Fibroblast of lung (primary cell): Measurements from ENCODE around the gene MAP6. TPM values are rescaled to one million over a fixed set of nuclear protein-coding genes. Genes with fewer than 3 reads are reported as not detected.

Experiments
- DNase-seq, 2 donors: peaks; one replicate each; pipeline versions ENCODE4 v3.0.0 to v3.0.0-alpha.2; 2010; ENCODE audit warnings: low read depth in 2 of 2
- H2AFZ ChIP-seq: 2 replicates; pipeline ENCODE4 v1.5.1; 2012; ENCODE audit warnings: low read length, control low read depth, inconsistent platforms
- H3K27ac ChIP-seq: 2 replicates; pipeline ENCODE4 v1.5.1; 2011; ENCODE audit warnings: low read length, control low read depth; ENCODE audit not compliant: insufficient read depth
- H3K27me3 ChIP-seq: 2 replicates; pipeline ENCODE4 v1.5.1; 2011; ENCODE audit warnings: mild to moderate bottlenecking, low read length; ENCODE audit not compliant: control insufficient read depth, insufficient read depth
- H3K36me3 ChIP-seq: 2 replicates; pipeline ENCODE4 v1.5.1; 2011; ENCODE audit warnings: low read length; ENCODE audit not compliant: control insufficient read depth, insufficient read depth
- H3K4me1 ChIP-seq: 2 replicates; pipeline ENCODE4 v1.5.1; 2011; ENCODE audit warnings: low read length; ENCODE audit not compliant: control insufficient read depth, insufficient read depth; ENCODE audit errors: extremely low read depth
- H3K4me2 ChIP-seq: 2 replicates; pipeline ENCODE4 v1.5.1; 2011; ENCODE audit warnings: low read length, control low read depth; ENCODE audit not compliant: insufficient read depth; ENCODE audit errors: extremely low read depth
- H3K4me3 ChIP-seq, 4 experiments: fragments of 200-600 bp in 1 of 4; sonication (generic) in 1 of 4; replicated peaks in 1 of 4; 2 replicates each; pipeline ENCODE4 v1.5.1; 2011 to 2016; ENCODE audit warnings: low read length in 4 of 4, low read depth in 3 of 4, mild to moderate bottlenecking in 3 of 4, control low read depth in 2 of 4, inconsistent platforms in 1 of 4, mixed read lengths in 1 of 4; ENCODE audit not compliant: insufficient read depth in 1 of 4; ENCODE audit errors: control extremely low read depth in 1 of 4
- H3K79me2 ChIP-seq: 2 replicates; pipeline ENCODE4 v1.5.1; 2012; ENCODE audit warnings: mild to moderate bottlenecking, low read length, inconsistent platforms; ENCODE audit not compliant: control insufficient read depth, insufficient read depth
- H3K9ac ChIP-seq: 2 replicates; pipeline ENCODE4 v1.5.1; 2011; ENCODE audit warnings: mild to moderate bottlenecking, low read length, control low read depth; ENCODE audit not compliant: insufficient read depth
- H3K9me3 ChIP-seq: 2 replicates; pipeline ENCODE4 v1.5.1; 2012; ENCODE audit warnings: low read depth, low read length; ENCODE audit not compliant: control insufficient read depth, insufficient read depth
- H4K20me1 ChIP-seq: 2 replicates; pipeline ENCODE4 v1.5.1; 2011; ENCODE audit warnings: low read length; ENCODE audit not compliant: control insufficient read depth, insufficient read depth; ENCODE audit errors: extremely low read depth
- EZH2 ChIP-seq: IDR thresholded peaks from 2 replicates; pipeline ENCODE4 v1.5.1; 2012; ENCODE audit warnings: low read length, control low read depth, mild to moderate bottlenecking; ENCODE audit errors: missing control alignments
- polyA plus RNA-seq, 2 donors: library from polyadenylated mRNA; depleted of rRNA in 1 of 2; stranded (reverse) in 1 of 2; unstranded in 1 of 2; fragments of >200 nt; gene quantifications; 2 replicates each; pipeline ENCODE4 v1.2.1, GENCODE V29; 2011 to 2012; ENCODE audit warnings: missing spikeins in 1 of 2
- total RNA-seq: library from RNA; depleted of rRNA; stranded (reverse); fragments of >200 nt; gene quantifications from 2 replicates; pipeline ENCODE4 v1.2.1, GENCODE V29; 2014
- TF ChIP-seq, protein P1 (sequence below), 2 donors: IDR thresholded peaks in 1 of 2; conservative IDR thresholded peaks in 1 of 2; 1 replicate in 1 of 2; 2 replicates in 1 of 2; pipeline ENCODE4 v1.5.1; 2011 to 2012; ENCODE audit warnings: low read length in 2 of 2, control low read depth in 1 of 2, inconsistent platforms in 1 of 2, low read depth in 1 of 2, mild to moderate bottlenecking in 1 of 2

The MAP6 gene
- total and polyA plus RNA-seq, 2 donors (not counting 1 experiment from before 2014, with no cell fraction given): 0.17 to 1.0 TPM

DNA sequence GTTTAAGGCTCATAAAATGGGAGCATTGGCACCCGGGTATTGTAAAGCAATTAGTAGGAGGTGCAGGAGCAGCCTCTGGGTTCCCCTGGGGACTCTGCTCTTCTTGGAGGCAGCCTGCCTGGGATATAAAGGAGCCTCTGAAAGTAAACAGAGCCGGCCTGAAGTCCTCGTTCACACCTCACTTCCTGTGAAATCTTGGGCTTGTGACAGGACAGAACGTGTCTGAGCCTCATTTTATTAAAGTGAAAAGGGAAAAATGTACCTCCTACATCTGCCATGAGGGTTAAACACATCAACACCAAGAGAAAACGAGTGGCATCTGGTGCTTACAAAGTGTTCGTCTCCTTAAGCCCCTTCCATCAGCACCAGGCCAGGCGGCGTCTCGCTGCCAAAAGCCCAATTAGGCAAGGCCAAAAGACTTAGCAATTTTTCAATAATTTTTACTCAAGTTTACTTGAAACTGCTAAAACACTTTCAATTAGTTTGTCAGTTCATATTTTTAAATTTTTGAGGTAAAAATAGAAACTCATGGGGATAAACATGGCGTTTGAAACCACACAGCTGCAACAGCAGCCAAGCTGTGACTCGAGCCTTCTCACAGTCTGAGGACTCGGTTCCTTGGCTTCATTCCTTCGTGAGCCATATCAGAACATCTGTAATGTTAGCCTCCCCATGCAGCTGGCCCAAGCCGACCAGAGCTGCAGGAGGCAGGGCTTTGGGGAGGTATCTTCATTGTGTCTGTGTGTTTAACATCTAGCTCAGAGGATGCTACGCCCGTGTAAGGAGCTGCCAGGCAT is 33.6 kb downstream of the MAP6 start:
- Histone ChIP-seq H3K4me1 (peaks cover 4% of the 10 kb centered on the region), H4K20me1 (no peaks in the 10 kb centered on the region), H3K79me2 (no peaks in the 10 kb centered on the region), H3K27me3 (peaks cover 5% of the 10 kb centered on the region), H3K4me3 (peak overlapping the region in 1 of 4 experiments; percentile 17), H3K36me3 (no peaks in the 10 kb centered on the region), H3K9ac (no peak overlapping the region), H2AFZ (peak overlapping the region; percentile 90), H3K9me3 (no peaks in the 10 kb centered on the region), H3K27ac (no peak overlapping the region), H3K4me2 (no peak overlapping the region)
- DNase-seq: peak; percentile 54 to 72
- TF ChIP-seq, protein P1, sequence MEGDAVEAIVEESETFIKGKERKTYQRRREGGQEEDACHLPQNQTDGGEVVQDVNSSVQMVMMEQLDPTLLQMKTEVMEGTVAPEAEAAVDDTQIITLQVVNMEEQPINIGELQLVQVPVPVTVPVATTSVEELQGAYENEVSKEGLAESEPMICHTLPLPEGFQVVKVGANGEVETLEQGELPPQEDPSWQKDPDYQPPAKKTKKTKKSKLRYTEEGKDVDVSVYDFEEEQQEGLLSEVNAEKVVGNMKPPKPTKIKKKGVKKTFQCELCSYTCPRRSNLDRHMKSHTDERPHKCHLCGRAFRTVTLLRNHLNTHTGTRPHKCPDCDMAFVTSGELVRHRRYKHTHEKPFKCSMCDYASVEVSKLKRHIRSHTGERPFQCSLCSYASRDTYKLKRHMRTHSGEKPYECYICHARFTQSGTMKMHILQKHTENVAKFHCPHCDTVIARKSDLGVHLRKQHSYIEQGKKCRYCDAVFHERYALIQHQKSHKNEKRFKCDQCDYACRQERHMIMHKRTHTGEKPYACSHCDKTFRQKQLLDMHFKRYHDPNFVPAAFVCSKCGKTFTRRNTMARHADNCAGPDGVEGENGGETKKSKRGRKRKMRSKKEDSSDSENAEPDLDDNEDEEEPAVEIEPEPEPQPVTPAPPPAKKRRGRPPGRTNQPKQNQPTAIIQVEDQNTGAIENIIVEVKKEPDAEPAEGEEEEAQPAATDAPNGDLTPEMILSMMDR (conservative IDR thresholded peaks at IDR 0.05 in 1 of 2, IDR thresholded peaks at IDR 0.05 in 1 of 2; ENCODE audit: low read depth in 1 of 2, low read length in 2 of 2): no peak
- no peak for TF ChIP-seq EZH2

DNA sequence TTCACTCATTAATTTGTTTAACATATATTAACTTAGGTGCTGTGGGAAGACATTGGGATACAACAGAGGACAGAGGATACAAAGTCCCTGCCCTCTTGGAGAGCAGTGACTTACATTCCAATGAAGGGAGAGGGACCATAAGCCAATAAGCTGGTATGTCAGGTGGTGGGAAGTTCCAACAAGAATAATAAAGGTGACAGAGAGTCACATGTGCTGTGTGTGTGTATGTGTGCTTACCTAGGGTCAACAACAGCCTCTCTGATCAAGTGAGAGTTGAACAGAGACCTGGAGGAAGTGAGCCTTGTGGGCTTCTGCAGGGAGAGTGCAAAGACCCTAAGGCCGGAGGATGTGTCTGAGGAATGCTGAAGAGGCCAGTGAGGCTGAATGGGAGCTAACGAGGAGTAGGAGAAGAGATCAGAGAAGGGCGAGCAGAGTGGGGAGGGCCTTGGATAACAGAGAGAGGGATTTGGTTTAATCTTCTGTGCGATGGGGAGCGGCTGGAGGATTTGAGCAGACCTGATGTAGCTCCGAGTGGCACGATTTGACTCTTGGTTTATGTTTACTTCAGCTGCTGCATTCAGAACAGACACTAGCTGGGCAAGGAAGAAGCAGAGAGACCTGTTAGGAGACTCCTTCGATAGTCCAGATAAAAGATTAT is 35.3 kb downstream of the MAP6 start:
- no peak for DNase-seq
- Histone ChIP-seq H3K79me2 (no peaks in the 10 kb centered on the region), H3K27me3 (peaks cover 5% of the 10 kb centered on the region), H3K36me3 (no peaks in the 10 kb centered on the region), H3K27ac (no peak overlapping the region), H3K9me3 (no peaks in the 10 kb centered on the region), H3K4me3 (no peak overlapping the region), H2AFZ (no peak overlapping the region), H4K20me1 (no peaks in the 10 kb centered on the region), H3K4me2 (no peak overlapping the region), H3K9ac (no peak overlapping the region), H3K4me1 (peaks cover 4% of the 10 kb centered on the region)
- no peak for TF ChIP-seq EZH2
- TF ChIP-seq, protein P1 (conservative IDR thresholded peaks at IDR 0.05 in 1 of 2, IDR thresholded peaks at IDR 0.05 in 1 of 2; ENCODE audit: low read depth in 1 of 2, low read length in 2 of 2): no peak

- Histone ChIP-seq H3K9ac (no peak overlapping the region), H3K4me3 (no peak overlapping the region), H3K4me1 (peaks cover 4% of the 10 kb centered on the region), H3K36me3 (no peaks in the 10 kb centered on the region), H3K27ac (no peak overlapping the region), H2AFZ (no peak overlapping the region), H3K4me2 (no peak overlapping the region), H4K20me1 (no peaks in the 10 kb centered on the region), H3K79me2 (no peaks in the 10 kb centered on the region), H3K27me3 (peaks cover 5% of the 10 kb centered on the region), H3K9me3 (no peaks in the 10 kb centered on the region)
- TF ChIP-seq, protein P1 (conservative IDR thresholded peaks at IDR 0.05 in 1 of 2, IDR thresholded peaks at IDR 0.05 in 1 of 2; ENCODE audit: low read depth in 1 of 2, low read length in 2 of 2): no peak
- no peak for TF ChIP-seq EZH2
- no peak for DNase-seq
Measured at GRCh38 chr11:75632962-75633361, 35.9 kb downstream of the MAP6 start.
